Transverse colon (tissue), 3 donors: ENCODE results near the gene CCR3.

ENCODE experiments used
- CTCF ChIP-seq, 5 experiments: fragments of 200-600 bp in 3 of 5; fragments of 450-650 bp in 2 of 5; sonication (generic) in 3 of 5; IDR thresholded peaks; 1 replicate in 2 of 5; 2 replicates in 3 of 5; pipeline ENCODE4 v1.5.1; 2016 to 2017; ENCODE audit warnings: antibody characterized with exemption in 5 of 5, inconsistent platforms in 3 of 5, mild to moderate bottlenecking in 2 of 5, moderate library complexity in 1 of 5
- POLR2A ChIP-seq: fragments of 450-650 bp; IDR thresholded peaks from one replicate; pipeline ENCODE4 v1.6.1; 2016; ENCODE audit warnings: antibody characterized with exemption, mild to moderate bottlenecking, moderate library complexity

- TF ChIP-seq CTCF (IDR thresholded peaks at IDR 0.05) (no peak), POLR2A (no peak)
Measured at GRCh38 chr3:46283881-46284450, 41.7 kb downstream of the CCR3 start.
